GM23338 (cell line): ENCODE data around the gene TIMM22. TPM values are rescaled to one million over a fixed set of nuclear protein-coding genes. Genes with fewer than 3 reads are reported as not detected.

Experiments used
- ATAC-seq: fragments of 200-7000 bp; cut with Tn5 transposase; 3 replicates; pipeline ENCODE4 v1.9.1; 2020
- DNase-seq: peaks from one replicate; pipeline ENCODE4 v3.0.0-alpha.2; 2015; ENCODE audit warnings: low spot score
- H2AFZ ChIP-seq: fragments of 200-600 bp; sonication (generic); 2 replicates; pipeline ENCODE4 v1.8.0; 2016; ENCODE audit warnings: antibody characterized with exemption, mild to moderate bottlenecking, moderate library complexity
- H3F3A ChIP-seq: fragments of 200-600 bp; sonication (generic); replicated peaks from 2 replicates; pipeline ENCODE4 v1.8.0; 2017; ENCODE audit warnings: antibody characterized with exemption, mixed run types, low read depth
- H3K27ac ChIP-seq: fragments of 200-600 bp; sonication (generic); 2 replicates; pipeline ENCODE4 v1.6.1; 2016; ENCODE audit warnings: low read depth
- H3K27me3 ChIP-seq: fragments of 200-600 bp; sonication (generic); 2 replicates; pipeline ENCODE4 v1.8.0; 2016; ENCODE audit warnings: mild to moderate bottlenecking, mixed run types, moderate library complexity; ENCODE audit not compliant: insufficient read depth
- H3K36me3 ChIP-seq: fragments of 200-600 bp; sonication (generic); 2 replicates; pipeline ENCODE4 v1.8.0; 2016; ENCODE audit warnings: mild to moderate bottlenecking; ENCODE audit not compliant: insufficient read depth
- H3K4me1 ChIP-seq: fragments of 200-600 bp; sonication (generic); 2 replicates; pipeline ENCODE4 v1.8.0; 2016; ENCODE audit warnings: mild to moderate bottlenecking, moderate library complexity; ENCODE audit not compliant: insufficient read depth
- H3K4me2 ChIP-seq: fragments of 200-600 bp; sonication (generic); 2 replicates; pipeline ENCODE4 v1.7.1; 2017; ENCODE audit warnings: mixed run types
- H3K4me3 ChIP-seq: fragments of 200-600 bp; sonication (generic); 2 replicates; pipeline ENCODE4 v1.6.1; 2016; ENCODE audit warnings: mixed run types
- H3K79me2 ChIP-seq: fragments of 200-600 bp; sonication (generic); replicated peaks from 2 replicates; pipeline ENCODE4 v1.8.0; 2017; ENCODE audit warnings: mild to moderate bottlenecking; ENCODE audit not compliant: insufficient read depth
- H3K9me2 ChIP-seq: fragments of 200-600 bp; sonication (generic); 2 replicates; pipeline ENCODE4 v1.8.0; 2017; ENCODE audit not compliant: insufficient read depth
- H4K20me1 ChIP-seq: fragments of 200-600 bp; sonication (generic); replicated peaks from 2 replicates; pipeline ENCODE4 v1.8.0; 2017; ENCODE audit warnings: mild to moderate bottlenecking; ENCODE audit not compliant: insufficient read depth
- H3K27ac Mint-ChIP-seq: 2 replicates; pipeline ENCODE4 v1.8.0; 2020; ENCODE audit warnings: inconsistent platforms, mild to moderate bottlenecking, moderate library complexity, mixed read lengths
- H3K27me3 Mint-ChIP-seq: 3 replicates; pipeline ENCODE4 v1.8.0; 2022; ENCODE audit warnings: low read depth, mild to moderate bottlenecking, moderate library complexity, mixed read lengths, inconsistent platforms; ENCODE audit not compliant: insufficient read depth, poor library complexity
- H3K36me3 Mint-ChIP-seq: 3 replicates; pipeline ENCODE4 v1.8.0; 2021; ENCODE audit warnings: low read depth, mild to moderate bottlenecking, inconsistent platforms, moderate library complexity, mixed read lengths
- H3K4me1 Mint-ChIP-seq: 3 replicates; pipeline ENCODE4 v1.8.0; 2020; ENCODE audit warnings: mild to moderate bottlenecking, inconsistent platforms, mixed read lengths
- H3K4me3 Mint-ChIP-seq: 3 replicates; pipeline ENCODE4 v1.8.0; 2021; ENCODE audit warnings: moderate library complexity, mild to moderate bottlenecking, inconsistent platforms, mixed read lengths
- H3K9me3 Mint-ChIP-seq: 3 replicates; pipeline ENCODE4 v1.8.0; 2020; ENCODE audit warnings: moderate library complexity, mild to moderate bottlenecking, inconsistent platforms, mixed read lengths
- CREB1 ChIP-seq: fragments of 250-450 bp; sonication (Bioruptor Pico); IDR thresholded peaks from 2 replicates; pipeline ENCODE4 v1.5.0; 2020; ENCODE audit warnings: low read depth, mild to moderate bottlenecking, moderate library complexity
- ETS1 ChIP-seq: IDR thresholded peaks from 2 replicates; pipeline ENCODE4 v1.6.1; 2016; ENCODE audit warnings: antibody characterized with exemption
- EZH2 ChIP-seq: fragments of 200-600 bp; sonication (generic); IDR thresholded peaks from one replicate; pipeline ENCODE4 v1.8.0; 2017; ENCODE audit warnings: antibody characterized with exemption, mild to moderate bottlenecking, low read depth; ENCODE audit not compliant: unreplicated experiment
- EZH2phosphoT487 ChIP-seq: fragments of 200-600 bp; sonication (generic); IDR thresholded peaks from one replicate; pipeline ENCODE4 v1.8.1; 2018; ENCODE audit warnings: antibody characterized with exemption; ENCODE audit not compliant: unreplicated experiment
- JUNB ChIP-seq: IDR thresholded peaks from one replicate; pipeline ENCODE4 v1.6.1; 2016; ENCODE audit warnings: antibody characterized with exemption; ENCODE audit not compliant: unreplicated experiment
- NANOG ChIP-seq: IDR thresholded peaks from 2 replicates; pipeline ENCODE4 v1.6.1; 2016; ENCODE audit warnings: antibody characterized with exemption, borderline replicate concordance
- POLR2AphosphoS5 ChIP-seq: IDR thresholded peaks from 2 replicates; pipeline ENCODE4 v1.6.1; 2016; ENCODE audit warnings: antibody characterized with exemption, low read depth
- STAT1 ChIP-seq: IDR thresholded peaks from one replicate; pipeline ENCODE4 v1.6.1; 2016; ENCODE audit warnings: antibody characterized with exemption; ENCODE audit not compliant: unreplicated experiment
- ZNF331 ChIP-seq: fragments of 250-450 bp; sonication (Bioruptor Pico); IDR thresholded peaks from 2 replicates; pipeline ENCODE4 v1.5.0; 2020; ENCODE audit warnings: low read depth, mild to moderate bottlenecking, moderate library complexity
- polyA plus RNA-seq: library from polyadenylated mRNA; unstranded; fragments of >200 nt; fragmentation: Nextera tagmentation; extraction: Ambion mirVana; gene quantifications from 2 replicates; pipeline ENCODE4 v1.2.1, GENCODE V29; 2016
- total RNA-seq: library from RNA; depleted of rRNA; stranded (reverse); fragments of >200 nt; shearing (Covaris generic); gene quantifications from 2 replicates; pipeline ENCODE4 v1.2.3, GENCODE V29; 2014
- TF ChIP-seq, protein P1 (sequence below), 2 experiments: fragments of 200-600 bp in 1 of 2; sonication (generic) in 1 of 2; conservative IDR thresholded peaks; 2 replicates each; pipeline versions ENCODE4 v1.5.1 to v1.6.1; 2016 to 2017; ENCODE audit warnings: antibody characterized with exemption in 2 of 2, low read depth in 2 of 2, mild to moderate bottlenecking in 2 of 2, moderate library complexity in 1 of 2
- TF ChIP-seq, protein P2 (sequence below): fragments of 250-450 bp; sonication (Bioruptor Pico); IDR thresholded peaks from 2 replicates; pipeline ENCODE4 v1.5.0; 2020; ENCODE audit warnings: mild to moderate bottlenecking, moderate library complexity

The TIMM22 gene
- total and polyA plus RNA-seq, 2 experiments from 2014 or later, result 21.9 to 24.4 TPM

DNA sequence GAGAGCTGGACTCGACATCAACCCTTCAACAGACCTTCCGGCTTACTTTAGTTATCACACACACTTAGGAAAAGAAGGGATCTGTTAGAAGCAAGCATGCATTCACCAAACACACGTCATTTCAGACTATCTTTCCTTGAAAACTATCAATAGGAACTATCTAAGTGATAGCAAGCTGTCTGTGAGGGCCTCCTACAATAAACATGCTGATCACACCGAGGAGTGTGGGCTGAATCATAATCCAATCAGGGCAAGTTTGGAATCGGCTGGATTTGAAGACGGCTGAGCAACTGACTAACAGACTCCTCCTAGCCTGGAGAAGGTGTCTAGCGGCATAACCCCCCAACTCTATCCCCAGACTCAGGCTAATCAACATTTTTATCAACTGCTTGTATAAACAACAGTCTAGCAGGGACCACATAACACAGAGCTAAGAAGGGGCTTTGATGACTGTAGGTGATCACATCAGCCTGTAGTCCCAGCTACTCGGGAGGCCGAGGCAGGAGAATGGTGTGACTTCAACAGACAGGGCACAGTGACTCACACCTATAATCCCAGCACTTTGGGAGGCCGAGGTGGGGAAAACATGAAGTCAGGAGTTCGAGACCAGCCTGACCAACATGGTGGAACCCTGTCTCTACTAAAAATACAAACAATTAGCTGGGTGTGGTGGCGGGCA is 31.5 kb upstream of the TIMM22 start:
- peak overlapping the region; percentile 69 for H3K4me2 ChIP-seq
- TF ChIP-seq POLR2AphosphoS5 (no peak), EZH2 (no peak), NANOG (no peak), CREB1 (CRISPR knock-in tag) (no peak), ETS1 (no peak), EZH2phosphoT487 (no peak), ZNF331 (CRISPR knock-in tag) (no peak)
- TF ChIP-seq, protein P1, sequence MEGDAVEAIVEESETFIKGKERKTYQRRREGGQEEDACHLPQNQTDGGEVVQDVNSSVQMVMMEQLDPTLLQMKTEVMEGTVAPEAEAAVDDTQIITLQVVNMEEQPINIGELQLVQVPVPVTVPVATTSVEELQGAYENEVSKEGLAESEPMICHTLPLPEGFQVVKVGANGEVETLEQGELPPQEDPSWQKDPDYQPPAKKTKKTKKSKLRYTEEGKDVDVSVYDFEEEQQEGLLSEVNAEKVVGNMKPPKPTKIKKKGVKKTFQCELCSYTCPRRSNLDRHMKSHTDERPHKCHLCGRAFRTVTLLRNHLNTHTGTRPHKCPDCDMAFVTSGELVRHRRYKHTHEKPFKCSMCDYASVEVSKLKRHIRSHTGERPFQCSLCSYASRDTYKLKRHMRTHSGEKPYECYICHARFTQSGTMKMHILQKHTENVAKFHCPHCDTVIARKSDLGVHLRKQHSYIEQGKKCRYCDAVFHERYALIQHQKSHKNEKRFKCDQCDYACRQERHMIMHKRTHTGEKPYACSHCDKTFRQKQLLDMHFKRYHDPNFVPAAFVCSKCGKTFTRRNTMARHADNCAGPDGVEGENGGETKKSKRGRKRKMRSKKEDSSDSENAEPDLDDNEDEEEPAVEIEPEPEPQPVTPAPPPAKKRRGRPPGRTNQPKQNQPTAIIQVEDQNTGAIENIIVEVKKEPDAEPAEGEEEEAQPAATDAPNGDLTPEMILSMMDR (conservative IDR thresholded peaks at IDR 0.05; ENCODE audit: low read depth in 2 of 2), result no peak
- no peak overlapping the region; the same call in 1 of the 2 replicates for H3K4me3 ChIP-seq
- no peak for DNase-seq
- peaks cover 69% of the 10 kb centered on the region for H3K4me1 ChIP-seq
- H3K27ac ChIP-seq, result peak overlapping the region; percentile 65
- ATAC-seq, result no peak
- H3K36me3 ChIP-seq, result no peaks in the 10 kb centered on the region
- Mint-ChIP-seq H3K27ac (no peak overlapping the region), H3K27me3 (peaks cover 16% of the 10 kb centered on the region), H3K4me1 (peaks cover 65% of the 10 kb centered on the region), H3K9me3 (no peaks in the 10 kb centered on the region), H3K4me3 (no peak overlapping the region), H3K36me3 (peaks cover 16% of the 10 kb centered on the region)
- H4K20me1 ChIP-seq, result peaks cover 40% of the 10 kb centered on the region
- H3F3A ChIP-seq, result peaks cover 21% of the 10 kb centered on the region; the same call in 1 of the 2 replicates
- no peaks in the 10 kb centered on the region for H3K9me2 ChIP-seq
- H2AFZ ChIP-seq, result no peak overlapping the region
- H3K27me3 ChIP-seq, result no peaks in the 10 kb centered on the region
- H3K79me2 ChIP-seq, result peaks cover 100% of the 10 kb centered on the region

- Mint-ChIP-seq H3K27me3 (peaks cover 16% of the 10 kb centered on the region), H3K27ac (no peak overlapping the region), H3K4me3 (no peak overlapping the region), H3K36me3 (peaks cover 16% of the 10 kb centered on the region), H3K4me1 (peaks cover 65% of the 10 kb centered on the region), H3K9me3 (no peaks in the 10 kb centered on the region)
- peaks cover 21% of the 10 kb centered on the region; the same call in 1 of the 2 replicates for H3F3A ChIP-seq
- H3K9me2 ChIP-seq, result no peaks in the 10 kb centered on the region
- no peaks in the 10 kb centered on the region for H3K36me3 ChIP-seq
- peaks cover 55% of the 10 kb centered on the region for H4K20me1 ChIP-seq
- DNase-seq (no peak), ATAC-seq (no peak)
- no peak overlapping the region for H2AFZ ChIP-seq
- H3K27me3 ChIP-seq, result no peaks in the 10 kb centered on the region
- no peak overlapping the region for H3K27ac ChIP-seq
- H3K4me2 ChIP-seq, result no peak overlapping the region
- H3K4me3 ChIP-seq, result no peak overlapping the region
- peaks cover 100% of the 10 kb centered on the region for H3K79me2 ChIP-seq
- H3K4me1 ChIP-seq, result peaks cover 74% of the 10 kb centered on the region
- TF ChIP-seq, protein P2, sequence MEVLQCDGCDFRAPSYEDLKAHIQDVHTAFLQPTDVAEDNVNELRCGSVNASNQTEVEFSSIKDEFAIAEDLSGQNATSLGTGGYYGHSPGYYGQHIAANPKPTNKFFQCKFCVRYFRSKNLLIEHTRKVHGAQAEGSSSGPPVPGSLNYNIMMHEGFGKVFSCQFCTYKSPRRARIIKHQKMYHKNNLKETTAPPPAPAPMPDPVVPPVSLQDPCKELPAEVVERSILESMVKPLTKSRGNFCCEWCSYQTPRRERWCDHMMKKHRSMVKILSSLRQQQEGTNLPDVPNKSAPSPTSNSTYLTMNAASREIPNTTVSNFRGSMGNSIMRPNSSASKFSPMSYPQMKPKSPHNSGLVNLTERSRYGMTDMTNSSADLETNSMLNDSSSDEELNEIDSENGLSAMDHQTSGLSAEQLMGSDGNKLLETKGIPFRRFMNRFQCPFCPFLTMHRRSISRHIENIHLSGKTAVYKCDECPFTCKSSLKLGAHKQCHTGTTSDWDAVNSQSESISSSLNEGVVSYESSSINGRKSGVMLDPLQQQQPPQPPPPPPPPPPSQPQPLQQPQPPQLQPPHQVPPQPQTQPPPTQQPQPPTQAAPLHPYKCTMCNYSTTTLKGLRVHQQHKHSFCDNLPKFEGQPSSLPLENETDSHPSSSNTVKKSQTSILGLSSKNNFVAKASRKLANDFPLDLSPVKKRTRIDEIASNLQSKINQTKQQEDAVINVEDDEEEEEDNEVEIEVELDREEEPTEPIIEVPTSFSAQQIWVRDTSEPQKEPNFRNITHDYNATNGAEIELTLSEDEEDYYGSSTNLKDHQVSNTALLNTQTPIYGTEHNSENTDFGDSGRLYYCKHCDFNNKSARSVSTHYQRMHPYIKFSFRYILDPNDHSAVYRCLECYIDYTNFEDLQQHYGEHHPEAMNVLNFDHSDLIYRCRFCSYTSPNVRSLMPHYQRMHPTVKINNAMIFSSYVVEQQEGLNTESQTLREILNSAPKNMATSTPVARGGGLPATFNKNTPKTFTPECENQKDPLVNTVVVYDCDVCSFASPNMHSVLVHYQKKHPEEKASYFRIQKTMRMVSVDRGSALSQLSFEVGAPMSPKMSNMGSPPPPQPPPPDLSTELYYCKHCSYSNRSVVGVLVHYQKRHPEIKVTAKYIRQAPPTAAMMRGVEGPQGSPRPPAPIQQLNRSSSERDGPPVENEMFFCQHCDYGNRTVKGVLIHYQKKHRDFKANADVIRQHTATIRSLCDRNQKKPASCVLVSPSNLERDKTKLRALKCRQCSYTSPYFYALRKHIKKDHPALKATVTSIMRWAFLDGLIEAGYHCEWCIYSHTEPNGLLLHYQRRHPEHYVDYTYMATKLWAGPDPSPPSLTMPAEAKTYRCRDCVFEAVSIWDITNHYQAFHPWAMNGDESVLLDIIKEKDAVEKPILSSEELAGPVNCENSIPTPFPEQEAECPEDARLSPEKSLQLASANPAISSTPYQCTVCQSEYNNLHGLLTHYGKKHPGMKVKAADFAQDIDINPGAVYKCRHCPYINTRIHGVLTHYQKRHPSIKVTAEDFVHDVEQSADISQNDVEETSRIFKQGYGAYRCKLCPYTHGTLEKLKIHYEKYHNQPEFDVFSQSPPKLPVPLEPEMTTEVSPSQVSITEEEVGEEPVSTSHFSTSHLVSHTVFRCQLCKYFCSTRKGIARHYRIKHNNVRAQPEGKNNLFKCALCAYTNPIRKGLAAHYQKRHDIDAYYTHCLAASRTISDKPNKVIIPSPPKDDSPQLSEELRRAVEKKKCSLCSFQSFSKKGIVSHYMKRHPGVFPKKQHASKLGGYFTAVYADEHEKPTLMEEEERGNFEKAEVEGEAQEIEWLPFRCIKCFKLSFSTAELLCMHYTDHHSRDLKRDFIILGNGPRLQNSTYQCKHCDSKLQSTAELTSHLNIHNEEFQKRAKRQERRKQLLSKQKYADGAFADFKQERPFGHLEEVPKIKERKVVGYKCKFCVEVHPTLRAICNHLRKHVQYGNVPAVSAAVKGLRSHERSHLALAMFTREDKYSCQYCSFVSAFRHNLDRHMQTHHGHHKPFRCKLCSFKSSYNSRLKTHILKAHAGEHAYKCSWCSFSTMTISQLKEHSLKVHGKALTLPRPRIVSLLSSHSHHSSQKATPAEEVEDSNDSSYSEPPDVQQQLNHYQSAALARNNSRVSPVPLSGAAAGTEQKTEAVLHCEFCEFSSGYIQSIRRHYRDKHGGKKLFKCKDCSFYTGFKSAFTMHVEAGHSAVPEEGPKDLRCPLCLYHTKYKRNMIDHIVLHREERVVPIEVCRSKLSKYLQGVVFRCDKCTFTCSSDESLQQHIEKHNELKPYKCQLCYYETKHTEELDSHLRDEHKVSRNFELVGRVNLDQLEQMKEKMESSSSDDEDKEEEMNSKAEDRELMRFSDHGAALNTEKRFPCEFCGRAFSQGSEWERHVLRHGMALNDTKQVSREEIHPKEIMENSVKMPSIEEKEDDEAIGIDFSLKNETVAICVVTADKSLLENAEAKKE (CRISPR knock-in tag), result no peak
- no peak for TF ChIP-seq STAT1
- TF ChIP-seq EZH2phosphoT487, result no peak
- TF ChIP-seq ZNF331 (CRISPR knock-in tag), result no peak
- TF ChIP-seq ETS1, result no peak
- TF ChIP-seq JUNB, result no peak
Observed at GRCh38 chr17:967122-967521, 29.8 kb upstream of the TIMM22 start.
